Measurements from ENCODE around the gene MZT2B.
"Not testable (repeated sequence)": the region's sequence is repeated elsewhere in the genome, so short reads cannot be mapped to it uniquely, and the experiment has no call there.

MZT2B gene

GRCh38 chr2:130181880-130182682 lies at the start of gene MZT2B:
Gene MZT2B, plus strand, starts transcription at chr2:130182262. Its CDS starts 21 bp downstream, at chr2:130182283.
- not testable (repeated sequence) for DNase-seq

GRCh38 chr2:130135692-130136541 lies 46.1 kb upstream of the MZT2B start:
- DNase-seq = no peak

GRCh38 chr2:130136546-130136945 lies 45.5 kb upstream of the MZT2B start:
- not testable (repeated sequence) for DNase-seq

- not testable (repeated sequence) for DNase-seq
These were observed 44.9 kb upstream of the MZT2B start for GRCh38 chr2:130137118-130137517.

GRCh38 chr2:130138326-130138725 lies 43.7 kb upstream of the MZT2B start:
- not testable (repeated sequence) for DNase-seq

GRCh38 chr2:130138841-130139251 lies 43.2 kb upstream of the MZT2B start:
- not testable (repeated sequence) for DNase-seq

GRCh38 chr2:130139331-130140280 lies 42.5 kb upstream of the MZT2B start:
- DNase-seq = not testable (repeated sequence)

GRCh38 chr2:130140516-130140915 lies 41.5 kb upstream of the MZT2B start:
- not testable (repeated sequence) for DNase-seq

- DNase-seq = not testable (repeated sequence)
These were observed 41.1 kb upstream of the MZT2B start for GRCh38 chr2:130141002-130141401.

- DNase-seq = not testable (repeated sequence)
These were observed 40.3 kb upstream of the MZT2B start for GRCh38 chr2:130141645-130142370.

GRCh38 chr2:130142396-130143265 lies 39.4 kb upstream of the MZT2B start:
- not testable (repeated sequence) for DNase-seq

GRCh38 chr2:130143266-130144039 lies 38.6 kb upstream of the MZT2B start:
- not testable (repeated sequence) for DNase-seq

- DNase-seq = peak; percentile 4
These were observed 37.1 kb upstream of the MZT2B start, which contains the start of gene CCDC74B for GRCh38 chr2:130145006-130145414. Gene CCDC74B, minus strand, starts transcription at chr2:130145112. Its CDS starts 116 bp downstream, at chr2:130144996.

- not testable (repeated sequence) for DNase-seq
These were observed 33.5 kb upstream of the MZT2B start for GRCh38 chr2:130148515-130148914.

- no peak for DNase-seq
These were observed 31.6 kb upstream of the MZT2B start for GRCh38 chr2:130150181-130151144.

GRCh38 chr2:130151145-130151512 lies 30.9 kb upstream of the MZT2B start:
- not testable (repeated sequence) for DNase-seq

GRCh38 chr2:130152136-130152815 lies 29.8 kb upstream of the MZT2B start:
- DNase-seq = not testable (repeated sequence)
